A673 (cell line): ENCODE data around the gene FAM3C.

Source experiments
- CTCF ChIP-seq: fragments of 300-800, 200-600 bp; sonication (generic); conservative IDR thresholded peaks from 2 replicates; pipeline ENCODE4 v1.5.1; 2017; ENCODE audit warnings: low read depth, mild to moderate bottlenecking, antibody characterized with exemption, low read length, moderate library complexity, mixed read lengths
- EZH2 ChIP-seq: fragments of 200-600 bp; sonication (generic); IDR thresholded peaks from 2 replicates; pipeline ENCODE4 v1.6.1; 2017; ENCODE audit warnings: borderline replicate concordance, low read depth, mild to moderate bottlenecking, mixed read lengths, antibody characterized with exemption, low read length; ENCODE audit not compliant: poor library complexity, severe bottlenecking

GRCh38 chr7:121440857-121441503 is 44.9 kb upstream of the FAM3C start:
- TF ChIP-seq CTCF, result no peak
- no peak for TF ChIP-seq EZH2
